Gastrocnemius medialis (tissue), 4 donors: Measurements from ENCODE around the gene SRSF4. TPM values are rescaled to one million over a fixed set of nuclear protein-coding genes. Genes with fewer than 3 reads are reported as not detected.
A peak's percentile ranks its signal among the peaks of the same experiment; 100 is the strongest.

ENCODE experiments used
- ATAC-seq, 2 donors: fragments of 150-250 bp; one replicate each; pipeline ENCODE4 v1.9.1; 2016
- DNase-seq, 2 donors: peaks; one replicate each; pipeline ENCODE4 v3.0.0-alpha.2; 2019
- H3K27ac ChIP-seq, 4 donors: fragments of 200-600 bp; sonication (generic); 1 replicate in 1 of 4; 2 replicates in 3 of 4; pipeline ENCODE4 v1.5.1; 2016 to 2018; ENCODE audit warnings: mild to moderate bottlenecking in 2 of 4, moderate library complexity in 1 of 4
- H3K27me3 ChIP-seq, 3 donors: fragments of 200-600 bp; sonication (generic) in 2 of 3; 1 replicate in 1 of 3; 2 replicates in 2 of 3; pipeline versions ENCODE4 v1.5.1 to v1.6.0; 2016 to 2019; ENCODE audit warnings: mild to moderate bottlenecking in 1 of 3, moderate library complexity in 1 of 3
- H3K36me3 ChIP-seq, 2 donors: fragments of 200-600 bp; sonication (generic) in 1 of 2; one replicate each; pipeline ENCODE4 v1.5.1; 2017 to 2018
- H3K4me1 ChIP-seq, 2 donors: fragments of 200-600 bp; sonication (generic) in 1 of 2; one replicate each; pipeline ENCODE4 v1.5.1; 2016 to 2017; ENCODE audit warnings: mild to moderate bottlenecking in 2 of 2
- H3K4me3 ChIP-seq, 4 donors: fragments of 200-600 bp; sonication (generic) in 3 of 4; 1 replicate in 1 of 4; 2 replicates in 3 of 4; pipeline ENCODE4 v1.5.1; 2016 to 2019; ENCODE audit warnings: mild to moderate bottlenecking in 2 of 4
- H3K9me3 ChIP-seq, 3 donors: fragments of 200-600 bp; sonication (generic) in 2 of 3; 1 replicate in 1 of 3; 2 replicates in 2 of 3; pipeline ENCODE4 v1.5.1; 2016 to 2019
- CTCF ChIP-seq, 5 experiments: fragments of 450-650 bp in 3 of 5; fragments of 200-600 bp in 2 of 5; sonication (generic) in 2 of 5; IDR thresholded peaks in 4 of 5; conservative IDR thresholded peaks in 1 of 5; 1 replicate in 4 of 5; 2 replicates in 1 of 5; pipeline ENCODE4 v1.5.1; 2016 to 2019; ENCODE audit warnings: antibody characterized with exemption in 5 of 5, mild to moderate bottlenecking in 3 of 5, moderate library complexity in 3 of 5
- POLR2A ChIP-seq, 2 donors: fragments of 450-650 bp; IDR thresholded peaks; one replicate each; pipeline ENCODE4 v1.6.1; 2017; ENCODE audit warnings: antibody characterized with exemption in 2 of 2, mild to moderate bottlenecking in 2 of 2, moderate library complexity in 2 of 2
- in situ Hi-C, 4 donors: fragments of 200-750 bp; cut with MboI; loops; one replicate each; pipeline versions ENCODE4 v1.15.0 to v1.8.0; 2017; ENCODE audit warnings: low sequenced_read_pairs in 4 of 4
- intact Hi-C: fragments of 100-400 bp; cut with DNase I; formaldehyde crosslinking; loops from one replicate; pipeline ENCODE4 v1.15.1; 2023; ENCODE audit warnings: low total_unique reads
- total RNA-seq, 4 donors: library from RNA; depleted of rRNA; stranded (reverse); fragments of >200 nt; gene quantifications; one replicate each; pipeline versions ENCODE4 v1.1.0 to v1.2.3, GENCODE V29; 2016

SRSF4 gene
- total RNA-seq, 4 donors from 2014 or later = 42.4 to 72.5 (median 65.4) TPM

GRCh38 chr1:29128739-29129138 lies 53.0 kb downstream of the SRSF4 start:
- no peak for TF ChIP-seq POLR2A (IDR thresholded peaks at IDR 0.05)
- no peak for TF ChIP-seq CTCF (IDR thresholded peaks at IDR 0.05 in 4 of 5, conservative IDR thresholded peaks at IDR 0.05 in 1 of 5)
- H3K36me3 ChIP-seq = no peaks in the 10 kb centered on the region
- ATAC-seq (no peak), DNase-seq (no peak)
- no peak overlapping the region for H3K27ac ChIP-seq
- intact Hi-C loops (no loop called here), in situ Hi-C loops (no loop called here)
- peaks cover 0 to 8% of the 10 kb centered on the region in 2 donors for H3K4me1 ChIP-seq
- no peaks in the 10 kb centered on the region for H3K9me3 ChIP-seq
- H3K27me3 ChIP-seq = peaks cover 7 to 16% (median 7%) of the 10 kb centered on the region in 3 donors
- H3K4me3 ChIP-seq = no peak overlapping the region

DNA sequence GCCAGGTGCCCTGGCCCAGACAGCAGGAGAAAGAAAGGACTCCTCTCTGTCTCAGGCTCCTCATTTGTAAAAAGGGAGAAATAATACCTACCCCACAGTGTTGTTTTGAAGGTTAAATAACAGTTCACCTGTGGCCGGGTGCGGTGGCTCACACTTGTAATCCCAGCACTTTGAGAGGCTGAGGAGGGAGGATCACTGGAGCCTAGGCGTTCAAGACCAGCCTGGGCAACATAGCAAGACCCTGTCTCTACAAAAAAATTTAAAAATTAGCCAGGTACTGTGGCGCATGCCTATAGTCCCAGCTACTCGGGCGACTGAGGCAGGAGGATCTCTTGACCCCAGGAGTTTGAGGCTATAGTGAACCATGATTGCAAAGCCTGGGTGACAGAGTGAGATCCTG lies 55.5 kb downstream of the SRSF4 start:
- H3K27me3 ChIP-seq = peaks cover 25 to 39% (median 27%) of the 10 kb centered on the region in 3 donors
- in situ Hi-C loops (no loop called here), intact Hi-C loops (no loop called here)
- TF ChIP-seq CTCF (IDR thresholded peaks at IDR 0.05 in 4 of 5, conservative IDR thresholded peaks at IDR 0.05 in 1 of 5) (no peak), POLR2A (IDR thresholded peaks at IDR 0.05) (no peak)
- H3K4me3 ChIP-seq = no peak overlapping the region
- no peaks in the 10 kb centered on the region for H3K36me3 ChIP-seq
- H3K9me3 ChIP-seq = no peaks in the 10 kb centered on the region
- ATAC-seq = no peak
- DNase-seq = no peak
- no peak overlapping the region for H3K27ac ChIP-seq
- peaks cover 0 to 22% of the 10 kb centered on the region in 2 donors for H3K4me1 ChIP-seq

- ATAC-seq = no peak
- Histone ChIP-seq H3K9me3 (no peaks in the 10 kb centered on the region), H3K27me3 (peaks cover 29 to 43% (median 30%) of the 10 kb centered on the region in 3 donors), H3K36me3 (no peaks in the 10 kb centered on the region), H3K27ac (peak overlapping the region in 1 of 4 donors; percentile 76), H3K4me3 (no peak overlapping the region), H3K4me1 (peaks cover 0 to 22% of the 10 kb centered on the region in 2 donors)
- in situ Hi-C loops = no loop called here
- DNase-seq = no peak
- no peak for TF ChIP-seq POLR2A (IDR thresholded peaks at IDR 0.05)
- no peak for TF ChIP-seq CTCF (IDR thresholded peaks at IDR 0.05 in 4 of 5, conservative IDR thresholded peaks at IDR 0.05 in 1 of 5)
- intact Hi-C loops = loop anchor here (2.0 kb wide), 1 partner anchor 55 kb away; the partner anchor contains the start of gene SRSF4
Measured at GRCh38 chr1:29125788-29126187, 55.9 kb downstream of the SRSF4 start.

GRCh38 chr1:29125237-29125641 lies 56.5 kb downstream of the SRSF4 start:
- Histone ChIP-seq H3K4me3 (peak overlapping the region; percentile 55 to 80 (median 62)), H3K27ac (peak overlapping the region; percentile 71 to 82 (median 78)), H3K9me3 (no peaks in the 10 kb centered on the region), H3K36me3 (no peaks in the 10 kb centered on the region), H3K27me3 (peaks cover 30 to 46% (median 33%) of the 10 kb centered on the region in 3 donors), H3K4me1 (peaks cover 0 to 22% of the 10 kb centered on the region in 2 donors)
- ATAC-seq (no peak), DNase-seq (no peak)
- TF ChIP-seq POLR2A (IDR thresholded peaks at IDR 0.05) (no peak), CTCF (IDR thresholded peaks at IDR 0.05 in 4 of 5, conservative IDR thresholded peaks at IDR 0.05 in 1 of 5) (no peak)
- intact Hi-C loops = loop anchor here (2.0 kb wide), 1 partner anchor 56 kb away; the partner anchor contains the start of gene SRSF4
- in situ Hi-C loops = no loop called here
